SH-SY5Y (cell line): Measurements from ENCODE around the gene HABP2.

ENCODE experiments used
- GATA2 ChIP-seq: IDR thresholded peaks from 2 replicates; pipeline ENCODE4 v1.6.1; 2011; ENCODE audit warnings: mild to moderate bottlenecking, low read depth, low read length
- GATA3 ChIP-seq: IDR thresholded peaks from 2 replicates; pipeline ENCODE4 v1.6.1; 2011; ENCODE audit warnings: low read depth, mild to moderate bottlenecking, low read length, moderate library complexity

- TF ChIP-seq GATA2, result no peak
- TF ChIP-seq GATA3, result no peak
These were observed 37.3 kb upstream of the HABP2 start for GRCh38 chr10:113515601-113516000.
